Heart left ventricle (tissue), 13 donors: ENCODE results near the gene HAUS3.

Experiments used
- POLR2A ChIP-seq, 2 donors: fragments of 450-650 bp; IDR thresholded peaks; one replicate each; pipeline ENCODE4 v1.6.1; 2017; ENCODE audit warnings: antibody characterized with exemption in 2 of 2, mild to moderate bottlenecking in 2 of 2, moderate library complexity in 2 of 2
- TF ChIP-seq, protein P1 (sequence below), 12 donors: fragments of 200-600 bp; sonication (generic) in 4 of 12; IDR thresholded peaks; one replicate each; pipeline versions ENCODE4 v1.5.0 to v1.8.0; 2018 to 2022; ENCODE audit warnings: antibody characterized with exemption in 12 of 12, mild to moderate bottlenecking in 5 of 12
- donor health status: ischemic (EF 13 %, LVEDD 7.1; RV severe dilation, severe dysfunction).
- donor health status: DM: no; HTN: yes; CAD: no.
- donor health status: DM: no; HTN: no; CAD: no.
- donor health status: ischemic (EF 25% LVEDD 6.9; RV normal size, moderate dysfunction).
- donor health status: ischemic (EF 25% LVEDD 5.7; RV mildly dilated, moderate dysfunction).
- donor health status: ischemic (EF 35%, LVEDD 5.7; RV mildly dilated, moderate dysfunction).
- donor health status: nonischemic (EF 11% LVEDD 7.7; RV severe dilation, severe dysfunction).
- donor health status: DM: yes; HTN: yes; CAD: no.
- donor health status: PGD.
- donor health status: ischemic (EF 29% LVEDD 5.4; RV normal size, mild dysfunction).
- donor health status: nonischemic (EF 23%, LVEDD 6.1; RV moderate dilation, normal function).

GRCh38 chr4:2245787-2246275 is 3.9 kb upstream of the HAUS3 start:
- TF ChIP-seq POLR2A (IDR thresholded peaks at IDR 0.05), result no peak
- TF ChIP-seq, protein P1, sequence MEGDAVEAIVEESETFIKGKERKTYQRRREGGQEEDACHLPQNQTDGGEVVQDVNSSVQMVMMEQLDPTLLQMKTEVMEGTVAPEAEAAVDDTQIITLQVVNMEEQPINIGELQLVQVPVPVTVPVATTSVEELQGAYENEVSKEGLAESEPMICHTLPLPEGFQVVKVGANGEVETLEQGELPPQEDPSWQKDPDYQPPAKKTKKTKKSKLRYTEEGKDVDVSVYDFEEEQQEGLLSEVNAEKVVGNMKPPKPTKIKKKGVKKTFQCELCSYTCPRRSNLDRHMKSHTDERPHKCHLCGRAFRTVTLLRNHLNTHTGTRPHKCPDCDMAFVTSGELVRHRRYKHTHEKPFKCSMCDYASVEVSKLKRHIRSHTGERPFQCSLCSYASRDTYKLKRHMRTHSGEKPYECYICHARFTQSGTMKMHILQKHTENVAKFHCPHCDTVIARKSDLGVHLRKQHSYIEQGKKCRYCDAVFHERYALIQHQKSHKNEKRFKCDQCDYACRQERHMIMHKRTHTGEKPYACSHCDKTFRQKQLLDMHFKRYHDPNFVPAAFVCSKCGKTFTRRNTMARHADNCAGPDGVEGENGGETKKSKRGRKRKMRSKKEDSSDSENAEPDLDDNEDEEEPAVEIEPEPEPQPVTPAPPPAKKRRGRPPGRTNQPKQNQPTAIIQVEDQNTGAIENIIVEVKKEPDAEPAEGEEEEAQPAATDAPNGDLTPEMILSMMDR (IDR thresholded peaks at IDR 0.05), result no peak
